Measurements from ENCODE around the gene CMTM8.
"Not testable (repeated sequence)": the region's sequence is repeated elsewhere in the genome, so short reads cannot be mapped to it uniquely, and the experiment has no call there.

Gene CMTM8

DNA sequence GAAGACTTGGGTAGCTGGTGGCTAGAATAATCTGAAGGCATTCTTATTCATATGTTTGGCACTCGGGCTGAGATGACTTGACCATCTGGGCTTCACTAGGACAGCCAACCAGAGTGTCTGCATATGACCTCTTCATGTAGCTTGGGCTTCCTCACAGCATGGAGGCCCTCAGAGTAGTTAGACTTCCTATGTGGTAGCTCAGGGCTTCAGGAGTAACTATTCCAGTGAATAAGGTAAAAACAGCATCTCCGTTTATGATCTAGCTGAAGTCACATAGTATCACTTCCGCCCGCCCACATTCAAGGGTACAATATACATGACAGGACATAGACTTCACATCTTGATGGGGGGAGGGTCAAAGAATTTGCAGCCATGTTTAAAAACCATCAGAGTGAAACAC lies 18.9 kb upstream of the CMTM8 start:
- TF ChIP-seq MAX (IDR thresholded peaks at IDR 0.05; ENCODE audit: low read depth, low read length) = no peak
- no peak for TF ChIP-seq POLR2A (IDR thresholded peaks at IDR 0.05; ENCODE audit: extremely low read depth, insufficient read length)
- TF ChIP-seq MYC (IDR thresholded peaks at IDR 0.05; ENCODE audit: low read depth, low read length) = no peak
- TF ChIP-seq CTCF (IDR thresholded peaks at IDR 0.05; ENCODE audit: low read depth, low read length) = no peak
- H3K4me3 ChIP-seq (ENCODE audit: low read depth, low read length) = no peak overlapping the region
- DNase-seq (ENCODE audit: low read depth) = no peak

DNA sequence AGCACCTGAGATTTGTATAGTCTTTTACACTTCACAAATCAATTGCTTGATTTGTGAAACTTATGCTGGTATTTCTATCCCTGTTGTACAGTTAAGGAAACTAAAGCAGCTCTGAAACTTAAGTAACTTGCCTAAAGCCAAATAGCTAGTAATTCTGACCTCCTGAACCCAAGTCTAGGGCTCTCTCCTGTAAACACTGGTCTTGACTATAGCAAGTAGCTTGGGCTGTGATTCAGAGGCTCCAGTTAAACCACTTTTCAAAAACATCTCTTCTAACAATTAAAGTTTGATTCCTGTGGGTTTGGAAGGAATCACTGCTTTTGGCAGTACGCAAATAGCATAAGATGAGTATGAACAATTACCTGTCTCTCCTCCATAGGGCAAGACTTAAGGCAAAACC lies 18.5 kb upstream of the CMTM8 start:
- DNase-seq (ENCODE audit: low read depth) = no peak
- TF ChIP-seq MYC (IDR thresholded peaks at IDR 0.05; ENCODE audit: low read depth, low read length) (no peak), POLR2A (IDR thresholded peaks at IDR 0.05; ENCODE audit: extremely low read depth, insufficient read length) (no peak), CTCF (IDR thresholded peaks at IDR 0.05; ENCODE audit: low read depth, low read length) (no peak), MAX (IDR thresholded peaks at IDR 0.05; ENCODE audit: low read depth, low read length) (no peak)
- H3K4me3 ChIP-seq (ENCODE audit: low read depth, low read length) = no peak overlapping the region

- no peak overlapping the region for H3K4me3 ChIP-seq (ENCODE audit: low read depth, low read length)
- no peak for DNase-seq (ENCODE audit: low read depth)
- TF ChIP-seq CTCF (IDR thresholded peaks at IDR 0.05; ENCODE audit: low read depth, low read length) (no peak), POLR2A (IDR thresholded peaks at IDR 0.05; ENCODE audit: extremely low read depth, insufficient read length) (no peak), MAX (IDR thresholded peaks at IDR 0.05; ENCODE audit: low read depth, low read length) (no peak), MYC (IDR thresholded peaks at IDR 0.05; ENCODE audit: low read depth, low read length) (no peak)
Observed at GRCh38 chr3:32222950-32223349, 15.5 kb upstream of the CMTM8 start.

DNA sequence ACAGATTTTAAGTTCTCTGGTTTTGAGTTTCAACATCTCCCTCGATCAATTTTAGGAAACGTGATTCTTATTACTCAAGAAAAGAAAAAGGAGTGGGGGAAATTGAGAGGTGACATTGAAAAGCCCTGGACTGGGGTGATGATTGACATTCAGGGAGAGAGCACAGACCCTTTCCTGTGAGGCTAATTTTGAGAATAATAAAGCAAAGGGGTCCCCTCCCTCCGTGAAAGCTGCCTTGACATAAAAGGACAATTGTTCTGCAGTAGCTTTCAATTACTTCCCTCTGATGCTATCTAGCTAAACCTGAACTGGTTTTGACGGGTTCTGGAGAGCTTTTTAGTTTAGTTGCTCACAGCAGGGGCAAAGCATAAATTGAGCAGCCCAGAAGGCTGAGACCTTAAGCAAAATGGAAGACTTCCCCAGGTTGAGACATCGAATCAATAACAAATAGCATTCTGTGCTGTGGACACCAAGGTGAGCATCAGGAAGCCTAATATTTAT lies 14.4 kb upstream of the CMTM8 start:
- no peak for TF ChIP-seq MAX (IDR thresholded peaks at IDR 0.05; ENCODE audit: low read depth, low read length)
- H3K4me3 ChIP-seq (ENCODE audit: low read depth, low read length) = no peak overlapping the region
- DNase-seq (ENCODE audit: low read depth) = no peak

- no peak for DNase-seq (ENCODE audit: low read depth)
- TF ChIP-seq POLR2A (IDR thresholded peaks at IDR 0.05; ENCODE audit: extremely low read depth, insufficient read length) = no peak
- TF ChIP-seq MAX (IDR thresholded peaks at IDR 0.05; ENCODE audit: low read depth, low read length) = no peak
- no peak overlapping the region for H3K4me3 ChIP-seq (ENCODE audit: low read depth, low read length)
Observed at GRCh38 chr3:32226875-32227500, 11.5 kb upstream of the CMTM8 start.

DNA sequence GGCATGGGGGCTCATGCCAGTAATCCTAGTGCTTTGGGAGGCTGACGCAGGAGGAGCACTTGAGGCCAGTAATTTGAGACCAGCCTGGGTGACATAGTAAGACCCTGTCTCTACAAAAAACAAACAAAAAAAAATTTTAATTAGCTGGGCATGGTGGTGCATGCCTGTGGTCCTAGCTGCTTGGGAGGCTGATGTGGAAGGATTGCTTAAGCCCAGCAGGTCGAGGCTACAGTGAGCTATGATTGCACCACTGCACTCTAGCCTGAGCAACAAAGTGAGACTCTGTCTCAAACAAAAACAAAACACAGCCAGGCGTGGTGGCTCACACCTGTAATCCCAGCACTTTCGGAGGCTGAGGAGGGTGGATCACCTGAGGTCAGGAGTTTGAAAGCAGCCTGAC lies 9.7 kb upstream of the CMTM8 start:
- not testable (repeated sequence) for DNase-seq (ENCODE audit: low read depth); H3K4me3 ChIP-seq (ENCODE audit: low read depth, low read length)

DNA sequence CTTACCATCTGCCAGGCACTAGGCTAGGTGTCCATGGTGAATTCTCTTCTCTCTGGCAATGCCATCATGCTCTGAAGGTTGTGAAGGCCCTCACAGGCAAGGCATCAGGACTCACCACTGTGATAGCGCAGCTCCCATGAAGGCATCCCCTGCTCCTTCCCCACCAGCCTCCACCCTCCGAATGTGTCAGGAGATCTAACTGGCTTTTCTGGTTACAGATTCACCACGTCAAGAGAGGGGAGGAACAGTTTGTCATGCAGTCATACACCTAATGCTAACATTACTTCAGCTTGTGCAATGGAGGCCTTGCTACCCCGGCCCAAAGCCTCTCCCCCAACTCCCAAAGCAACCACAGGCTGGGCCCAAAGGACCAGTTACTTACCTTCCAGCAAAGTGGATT lies 8.9 kb upstream of the CMTM8 start:
- no peak overlapping the region for H3K4me3 ChIP-seq (ENCODE audit: low read depth, low read length)

More for the DNA sequence above, 8.9 kb upstream of the CMTM8 start:
- no peak for DNase-seq (ENCODE audit: low read depth)
- TF ChIP-seq MYC (IDR thresholded peaks at IDR 0.05; ENCODE audit: low read depth, low read length) (no peak), CTCF (IDR thresholded peaks at IDR 0.05; ENCODE audit: low read depth, low read length) (no peak), MAX (IDR thresholded peaks at IDR 0.05; ENCODE audit: low read depth, low read length) (no peak)

Measured in NB4 (cell line).